T-helper 1 cell treated with Interleukin-12 subunit alpha and Interleukin-12 subunit beta and Interleukin-4 antibody, amounts not matched to agents 30 ng/mL and 1 ng/mL, for 36 hours (primary cell): ENCODE results near the gene KLK15. TPM values are rescaled to one million over a fixed set of nuclear protein-coding genes. Genes with fewer than 3 reads are reported as not detected.
"Not testable (repeated sequence)": the region's sequence is repeated elsewhere in the genome, so short reads cannot be mapped to it uniquely, and the experiment has no call there.

ENCODE experiments used
- intact Hi-C: fragments of 100-400 bp; cut with micrococcal nuclease; formaldehyde crosslinking; loops from one replicate; pipeline ENCODE4 v1.15.1; 2024
- total RNA-seq: library from RNA; stranded (reverse); gene quantifications from 2 replicates; pipeline ENCODE4 v1.2.3, GENCODE V29; 2022

KLK15 gene
- total RNA-seq, 1 donor from 2014 or later = not detected

DNA sequence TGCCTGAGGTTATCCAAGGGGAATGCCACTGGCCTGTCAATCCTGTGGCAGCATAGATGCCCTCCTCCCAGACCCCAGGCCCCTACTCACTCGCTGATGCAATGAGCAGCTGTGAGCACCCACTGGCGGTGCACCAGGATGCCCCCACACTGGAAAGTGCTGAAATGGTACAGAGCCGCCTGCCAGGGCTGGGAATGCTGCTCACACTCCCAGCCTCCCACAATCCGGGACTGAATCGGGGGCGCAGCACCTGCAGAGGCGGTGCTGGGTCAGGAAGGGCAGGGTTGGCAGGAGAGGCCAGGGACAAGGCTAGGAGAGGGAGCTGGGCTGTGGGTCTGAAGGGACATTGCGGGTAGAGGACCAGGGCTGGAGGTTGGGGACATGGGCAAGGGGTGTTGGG lies 11.8 kb downstream of the KLK15 start:
- intact Hi-C loops = no loop called here

DNA sequence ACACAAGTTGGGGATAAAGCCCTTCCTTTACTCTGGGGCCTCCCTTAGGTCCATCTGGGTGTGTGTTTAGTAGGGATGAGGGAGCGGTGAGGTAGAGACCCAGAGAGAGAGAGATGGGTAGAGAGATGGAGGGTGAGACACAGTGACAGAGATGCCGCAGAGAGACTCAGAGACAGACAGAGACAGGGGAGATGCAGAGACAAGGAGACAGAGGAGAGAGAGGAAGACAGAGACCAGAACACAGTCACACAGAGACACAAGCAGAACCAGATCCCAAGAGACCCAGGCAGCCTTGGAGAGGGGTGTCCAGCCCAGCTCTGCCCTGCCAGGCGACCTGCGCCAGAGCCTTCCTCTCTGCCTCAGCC lies 12.1 kb downstream of the KLK15 start:
- intact Hi-C loops = no loop called here

DNA sequence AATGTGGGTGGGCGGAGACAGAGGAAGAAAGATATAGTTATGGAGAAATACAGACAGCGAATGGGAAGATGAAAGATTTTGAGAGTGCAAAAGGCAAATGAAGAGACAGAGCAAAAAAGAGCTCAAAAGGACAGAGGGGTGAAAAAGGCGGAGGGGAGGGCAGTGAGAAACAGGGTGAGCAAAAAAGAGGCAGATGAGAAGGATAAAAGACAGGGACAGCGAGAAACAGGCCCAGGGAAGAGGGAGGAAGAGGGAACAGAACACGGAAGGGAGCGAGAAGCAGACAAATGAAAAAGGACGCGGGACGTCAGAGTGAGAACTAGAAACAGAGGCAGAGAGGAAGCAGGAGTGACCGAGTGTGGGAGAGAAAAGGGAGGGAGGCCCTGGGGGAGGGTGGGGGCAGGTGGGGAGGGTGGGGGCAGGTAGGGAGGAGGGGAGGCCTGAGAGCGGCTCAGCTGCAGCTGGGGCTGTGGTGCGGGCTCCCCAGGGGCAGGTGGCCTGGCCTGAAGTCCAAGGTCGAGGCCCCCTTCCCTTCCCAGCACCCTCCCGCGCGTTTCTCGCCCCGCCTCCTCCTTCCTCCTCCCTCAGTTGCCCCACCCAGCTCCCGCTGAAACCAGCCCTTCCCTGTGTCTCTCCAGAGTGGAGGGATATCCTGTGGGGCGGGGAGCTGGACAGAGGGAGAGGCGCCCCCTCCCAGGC lies 12.7 kb downstream of the KLK15 start:
- intact Hi-C loops = no loop called here

DNA sequence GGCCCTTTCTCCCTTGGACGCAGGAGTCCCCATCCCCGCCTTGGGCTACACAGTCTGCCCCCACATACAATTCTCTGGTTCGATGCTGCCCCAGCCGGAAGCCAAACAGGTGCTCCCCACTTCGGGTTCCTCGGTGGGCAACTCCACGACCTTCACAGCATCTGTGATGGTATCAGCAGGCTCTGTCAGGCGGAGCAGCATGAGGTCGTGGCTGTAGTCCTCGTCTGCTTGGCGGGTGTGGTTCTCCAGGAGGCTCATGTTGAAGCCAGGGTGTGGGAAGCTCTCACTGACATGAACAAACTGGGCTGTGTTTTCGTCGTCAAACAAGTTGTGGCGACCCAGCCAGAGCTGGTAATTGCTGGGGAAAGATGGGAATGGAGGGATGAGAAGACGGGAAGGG lies 13.3 kb downstream of the KLK15 start:
- intact Hi-C loops = no loop called here

DNA sequence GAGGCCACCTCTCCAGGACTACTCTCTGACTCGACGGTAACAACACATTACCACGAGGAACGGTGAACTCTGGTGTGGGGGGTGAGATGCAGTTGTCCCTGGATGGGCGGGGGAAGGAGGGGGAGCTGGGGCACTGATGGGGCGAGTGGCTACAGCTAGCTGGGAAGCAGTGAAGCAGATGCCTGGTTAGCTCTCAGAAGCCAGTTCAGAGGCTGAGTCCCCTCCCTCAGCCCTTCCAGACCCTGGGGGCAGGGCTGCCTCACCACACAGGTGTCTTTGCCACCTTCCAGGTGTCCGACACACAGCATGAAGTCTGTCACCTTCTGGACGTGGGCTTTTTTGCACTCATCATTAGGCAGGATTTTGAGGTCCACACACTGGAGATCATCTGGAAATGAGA lies 13.7 kb downstream of the KLK15 start:
- intact Hi-C loops = no loop called here

GRCh38 chr19:50818859-50819472 lies 14.4 kb downstream of the KLK15 start:
- intact Hi-C loops = loop anchor here (1.0 kb wide), 2 partner anchors 14 to 17 kb away; no protein-coding TSS in a partner anchor

DNA sequence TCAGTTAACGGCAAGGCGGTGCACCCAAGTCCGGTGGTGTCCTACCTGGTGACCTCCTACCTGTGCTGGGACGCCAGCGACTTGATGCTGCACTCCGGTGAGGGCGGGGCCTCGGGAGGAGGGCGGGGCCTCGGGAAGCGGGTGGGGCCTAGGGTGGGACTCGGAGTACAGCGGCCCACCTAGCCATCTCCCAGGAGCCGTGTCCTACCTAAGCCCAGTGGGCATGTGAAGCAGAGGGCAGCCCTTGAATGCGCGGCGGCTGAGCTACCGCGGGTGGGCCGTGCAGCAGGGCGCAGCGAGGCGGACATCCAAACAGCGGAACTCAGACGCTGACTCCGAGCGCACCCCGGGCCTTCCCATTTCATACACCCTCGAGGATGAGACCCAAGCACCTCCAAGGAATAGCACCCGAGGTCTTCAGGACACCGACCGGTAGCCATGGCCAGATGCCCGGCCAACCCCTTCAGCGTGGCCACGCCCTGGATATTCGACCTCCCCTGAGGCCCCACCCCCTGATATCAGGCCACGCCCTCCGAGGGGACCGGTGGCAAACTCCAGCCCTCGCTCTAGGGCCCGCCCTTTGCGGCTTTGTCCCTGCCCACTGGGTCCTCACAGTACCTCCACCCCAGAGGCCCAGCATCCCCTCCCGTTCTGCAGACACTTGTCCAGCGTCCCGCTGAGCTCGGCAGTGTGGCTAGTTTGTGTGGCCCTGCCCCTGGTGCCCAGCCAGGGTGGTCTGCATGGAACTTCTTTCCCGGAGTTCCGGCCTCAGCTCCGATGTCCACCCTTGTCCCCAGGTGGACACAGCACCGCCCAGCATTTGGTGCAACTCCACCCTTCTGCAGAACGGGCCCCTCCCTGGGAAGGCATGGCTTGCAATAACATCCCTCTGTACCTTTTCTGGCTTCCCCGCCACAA lies 15.2 kb downstream of the KLK15 start:
- intact Hi-C loops = loop anchor here (1.0 kb wide), 2 partner anchors 13 to 18 kb away; no protein-coding TSS in a partner anchor

DNA sequence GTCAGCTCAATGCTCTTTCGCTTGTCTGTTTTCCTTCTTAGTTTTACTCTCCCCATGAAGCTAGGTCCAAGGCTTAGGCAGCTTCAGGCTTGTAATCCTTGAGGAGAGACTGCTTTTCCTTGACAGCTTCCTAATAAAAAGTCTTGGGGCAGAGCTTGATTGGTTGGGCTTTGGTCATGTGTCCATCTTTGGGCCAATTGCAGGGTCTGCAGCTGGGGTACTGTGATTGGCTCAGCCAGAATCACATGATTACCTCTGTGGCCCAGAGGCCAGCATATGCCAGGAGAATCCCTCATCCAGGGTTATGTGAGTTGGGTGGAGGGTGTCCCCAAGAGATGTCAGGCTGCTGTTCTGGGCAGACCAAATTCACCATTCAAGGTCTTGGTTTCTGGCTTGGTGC lies 17.9 kb downstream of the KLK15 start:
- intact Hi-C loops = no loop called here

DNA sequence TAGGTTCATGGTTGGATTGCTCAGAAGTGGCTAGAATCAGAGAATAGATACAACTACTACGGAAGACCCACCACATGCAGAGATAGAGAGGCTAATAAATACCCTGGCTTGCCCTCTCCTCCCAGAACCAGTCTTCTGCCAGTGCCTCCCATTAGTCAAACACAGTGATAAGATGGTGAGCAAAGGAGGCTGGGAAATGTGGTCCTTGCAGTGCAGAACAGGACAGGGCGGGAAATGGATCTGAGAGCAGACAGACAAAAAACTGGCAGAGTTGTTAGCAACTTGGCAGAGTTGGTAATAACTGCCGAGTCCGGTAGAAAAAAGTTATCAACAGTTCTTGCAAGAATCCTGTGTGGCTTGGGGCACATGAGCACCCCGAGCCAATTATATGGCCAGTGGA lies 18.5 kb downstream of the KLK15 start:
- intact Hi-C loops = no loop called here

DNA sequence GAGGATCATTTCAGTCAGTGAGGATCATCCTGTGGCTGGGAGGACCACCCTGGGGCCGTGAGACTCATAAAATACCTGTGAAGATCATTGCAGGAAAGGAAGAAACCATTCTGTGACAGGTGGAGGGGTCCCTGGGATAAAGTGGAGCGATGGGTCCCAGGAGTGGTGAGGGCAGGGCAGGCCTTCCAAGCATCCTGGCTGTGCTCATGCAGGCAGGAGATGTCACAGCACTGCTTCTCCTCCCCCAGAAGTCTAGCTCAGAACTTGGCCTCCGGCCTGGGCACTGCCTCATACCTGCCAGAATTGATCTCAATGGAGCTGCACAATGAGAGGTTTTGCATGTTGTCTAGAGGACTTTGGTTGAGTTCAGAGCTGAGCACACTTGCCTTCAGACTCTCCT lies 20.9 kb downstream of the KLK15 start:
- intact Hi-C loops = no loop called here

GRCh38 chr19:50811622-50812238 lies 21.6 kb downstream of the KLK15 start:
- intact Hi-C loops = not testable (repeated sequence)

DNA sequence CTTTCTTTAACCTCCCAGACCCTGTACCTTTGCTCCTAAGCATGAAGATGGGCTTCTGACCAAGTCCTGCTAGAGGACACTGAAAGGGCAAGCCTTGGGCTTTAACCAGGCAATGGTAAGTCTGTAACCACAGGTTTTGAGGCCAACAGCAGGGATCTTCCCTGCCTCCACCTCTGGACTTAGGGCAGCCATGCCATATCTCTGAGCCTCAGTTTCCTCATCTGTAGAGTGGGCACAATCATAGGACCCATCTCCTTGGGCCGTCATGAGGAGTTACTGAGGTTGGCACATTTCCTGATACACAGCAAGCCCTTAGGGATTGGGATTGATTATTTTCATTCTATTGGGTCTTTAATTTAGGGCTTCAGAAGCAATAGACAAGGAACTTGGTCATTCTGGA lies 24.5 kb downstream of the KLK15 start:
- intact Hi-C loops = loop anchor here (10.0 kb wide), 4 partner anchors 526 to 934 kb away; partner anchors contain the start of genes AKT1S1, C19orf84 and TBC1D17

DNA sequence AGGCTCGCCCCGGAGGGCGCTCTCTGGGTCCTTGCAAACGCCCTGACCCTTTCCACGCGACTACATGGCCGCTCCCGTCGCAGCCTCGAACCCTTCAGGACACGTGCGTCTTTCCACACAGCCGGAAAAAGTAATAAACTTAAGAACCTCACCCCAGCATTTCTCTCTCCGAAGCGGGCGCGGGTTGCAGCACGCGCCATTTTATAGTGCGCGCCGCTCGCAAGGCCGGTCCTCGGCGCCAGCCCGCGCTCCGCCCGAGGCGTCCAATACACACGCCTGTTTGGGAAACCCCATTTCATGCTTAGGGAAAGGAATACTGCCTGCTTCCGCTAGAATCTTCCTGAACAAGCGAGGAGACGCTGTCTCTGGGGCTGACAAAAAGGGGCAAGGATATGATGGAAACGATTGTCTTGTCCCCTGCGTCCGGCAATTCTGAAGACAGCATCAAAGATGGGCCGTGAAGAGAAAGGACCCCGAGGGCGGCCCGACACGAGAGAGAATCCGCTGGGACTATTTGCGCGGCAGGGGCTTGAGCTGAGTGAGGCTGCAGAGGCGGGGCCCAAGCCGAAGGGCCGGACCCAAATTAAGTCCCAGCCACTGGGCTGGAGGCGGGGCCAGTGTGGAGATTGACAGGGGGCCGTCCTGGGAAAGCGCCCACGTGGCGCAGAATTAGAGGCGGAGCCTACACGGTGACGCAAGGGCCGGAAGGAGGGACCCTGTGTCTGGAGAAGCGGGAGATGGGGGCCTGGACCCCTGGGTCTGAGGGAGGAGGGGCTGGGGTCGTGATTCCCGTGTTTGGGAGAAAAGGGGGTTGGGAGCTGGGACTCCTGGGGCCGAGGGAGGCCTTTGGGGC lies 28.7 kb downstream of the KLK15 start:
- intact Hi-C loops = loop anchor here (1.0 to 10.0 kb wide), 14 partner anchors 14 to 930 kb away; partner anchors contain the start of genes AKT1S1, C19orf84, CTU1 and JOSD2

- intact Hi-C loops = loop anchor here (1.0 to 10.0 kb wide), 9 partner anchors 76 to 929 kb away; partner anchors contain the start of genes AKT1S1, C19orf84, CTU1 and JOSD2
These were observed 29.5 kb downstream of the KLK15 start for GRCh38 chr19:50803633-50804419.

- intact Hi-C loops = loop anchor here (10.0 kb wide), 4 partner anchors 534 to 926 kb away; partner anchors contain the start of genes AKT1S1, C19orf84 and TBC1D17
These were observed 32.3 kb downstream of the KLK15 start for GRCh38 chr19:50801107-50801506.

- intact Hi-C loops = no loop called here
These were observed 33.9 kb downstream of the KLK15 start for GRCh38 chr19:50799547-50799851.

DNA sequence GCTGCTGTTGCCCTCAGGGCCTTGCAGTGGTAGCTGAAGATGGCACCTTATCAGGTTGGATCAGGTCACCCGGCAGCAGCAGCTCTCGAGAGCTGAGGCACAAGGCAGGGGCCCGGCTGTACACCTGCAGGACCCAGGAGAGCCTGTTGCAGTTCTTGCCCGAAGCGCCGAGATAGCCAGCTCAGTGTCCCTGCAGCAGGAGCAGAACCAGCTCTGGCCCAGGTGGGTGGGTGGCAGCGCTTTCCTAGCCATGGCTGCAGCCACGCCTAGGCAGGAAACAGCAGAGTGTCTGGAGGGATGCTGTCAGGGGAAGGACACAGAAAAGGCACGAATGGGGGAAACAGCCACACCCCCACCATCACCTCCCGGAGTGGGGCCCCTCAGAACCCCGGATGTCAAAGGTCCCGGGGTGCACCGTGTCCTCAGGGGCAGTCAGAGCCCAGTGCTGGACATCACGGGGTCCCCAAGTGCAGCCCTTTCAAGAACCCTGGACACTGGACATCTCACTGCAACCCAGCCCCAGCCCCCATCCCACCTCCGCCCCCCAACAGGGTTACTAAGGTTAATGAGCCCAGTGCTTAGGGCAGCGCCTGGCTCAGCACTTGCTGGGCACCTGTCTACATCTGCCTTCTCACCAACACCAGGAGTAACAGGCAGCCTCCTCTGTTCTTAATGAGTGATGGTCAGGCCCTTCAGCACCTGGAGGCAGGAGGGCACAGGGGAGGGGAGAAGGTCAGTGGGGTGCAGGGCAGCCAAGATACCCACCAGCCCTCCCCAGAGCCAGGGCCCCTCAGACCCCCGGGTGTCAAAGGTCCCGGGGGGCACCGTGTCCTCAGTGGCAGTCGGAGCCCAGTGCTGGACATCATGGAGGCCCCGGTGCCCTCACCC lies 34.5 kb downstream of the KLK15 start:
- intact Hi-C loops = no loop called here

- intact Hi-C loops = no loop called here
These were observed 35.4 kb downstream of the KLK15 start for GRCh38 chr19:50797781-50798658.
